ENCODE data around the gene NFYB. TPM values are rescaled to one million over a fixed set of nuclear protein-coding genes. Genes with fewer than 3 reads are reported as not detected.

Gene NFYB
- total RNA-seq, 3 donors from 2014 or later (not counting 1 experiment from before 2014, with no cell fraction given): 13.3 to 17.4 (median 13.6) TPM

- H3K27ac Mint-ChIP-seq: no peak overlapping the region
- Histone ChIP-seq H3K4me3 (ENCODE audit: low read length) (no peak overlapping the region), H3K9me3 (ENCODE audit: control insufficient read depth, insufficient read depth, low read length) (no peaks in the 10 kb centered on the region), H3K27me3 (ENCODE audit: control insufficient read depth, insufficient read depth, low read length) (no peaks in the 10 kb centered on the region), H3K4me1 (ENCODE audit: control insufficient read depth, insufficient read depth, low read length) (no peaks in the 10 kb centered on the region), H3K27ac (ENCODE audit: low read length) (no peak overlapping the region), H3K36me3 (ENCODE audit: control insufficient read depth, insufficient read depth, low read length) (peaks cover 45% of the 10 kb centered on the region)
- H3K4me3 Mint-ChIP-seq: no peak overlapping the region
- no peaks in the 10 kb centered on the region for H3K9me3 Mint-ChIP-seq
- intact Hi-C loops (cut with micrococcal nuclease): no loop called here
- H3K4me1 Mint-ChIP-seq: peaks cover 14 to 19% of the 10 kb centered on the region in 2 donors
- no peaks in the 10 kb centered on the region for H3K36me3 Mint-ChIP-seq
- no peak for TF ChIP-seq CTCF (IDR thresholded peaks at IDR 0.05)
- H3K27me3 Mint-ChIP-seq (ENCODE audit: low read depth in 2 of 2): no peaks in the 10 kb centered on the region
- ATAC-seq (no peak), DNase-seq (no peak)
- WGBS (ENCODE audit: insufficient coverage): 94% methylated on average over 1 of the region's 2 CpGs
Measured at GRCh38 chr12:104130760-104131159, 7.2 kb downstream of the NFYB start.

- H3K4me1 ChIP-seq (ENCODE audit: control insufficient read depth, insufficient read depth, low read length): no peaks in the 10 kb centered on the region
- TF ChIP-seq CTCF (IDR thresholded peaks at IDR 0.05): no peak
- no peak overlapping the region for H3K27ac ChIP-seq (ENCODE audit: low read length)
- ATAC-seq (no peak), DNase-seq (no peak)
- 96% methylated on average over 1 of the region's 3 CpGs for WGBS (ENCODE audit: insufficient coverage)
- Mint-ChIP-seq H3K9me3 (no peaks in the 10 kb centered on the region), H3K27ac (no peak overlapping the region), H3K27me3 (ENCODE audit: low read depth in 2 of 2) (no peaks in the 10 kb centered on the region), H3K36me3 (no peaks in the 10 kb centered on the region), H3K4me1 (peaks cover 6 to 12% of the 10 kb centered on the region in 2 donors), H3K4me3 (no peak overlapping the region)
- H3K9me3 ChIP-seq (ENCODE audit: control insufficient read depth, insufficient read depth, low read length): no peaks in the 10 kb centered on the region
- no peak overlapping the region for H3K4me3 ChIP-seq (ENCODE audit: low read length)
- intact Hi-C loops (cut with micrococcal nuclease): no loop called here
- peaks cover 68% of the 10 kb centered on the region for H3K36me3 ChIP-seq (ENCODE audit: control insufficient read depth, insufficient read depth, low read length)
- no peaks in the 10 kb centered on the region for H3K27me3 ChIP-seq (ENCODE audit: control insufficient read depth, insufficient read depth, low read length)
Measured at GRCh38 chr12:104126548-104126947, 11.5 kb downstream of the NFYB start.

DNA sequence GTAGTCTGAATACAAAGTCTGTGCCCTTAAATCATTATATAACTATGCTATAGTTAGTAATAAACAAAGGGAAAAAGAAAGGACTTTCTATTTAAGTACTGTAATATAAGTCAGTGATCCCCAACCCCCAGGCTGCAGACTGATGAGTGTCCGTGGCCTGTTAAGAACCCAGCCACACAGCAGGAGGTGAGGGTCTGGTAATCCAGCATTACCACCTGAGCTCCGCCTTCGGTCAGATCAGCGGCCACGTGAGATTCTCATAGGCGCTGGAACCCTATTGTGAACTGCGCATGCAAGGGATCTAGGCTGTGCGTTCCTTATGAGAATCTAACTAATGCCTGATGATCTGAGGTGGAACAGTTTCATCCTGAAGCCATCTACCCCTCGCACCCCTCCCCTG is 15.7 kb downstream of the NFYB start:
- Mint-ChIP-seq H3K27ac (no peak overlapping the region), H3K27me3 (ENCODE audit: low read depth in 2 of 2) (no peaks in the 10 kb centered on the region), H3K4me1 (no peaks in the 10 kb centered on the region), H3K9me3 (no peaks in the 10 kb centered on the region), H3K4me3 (no peak overlapping the region), H3K36me3 (peaks cover 7% of the 10 kb centered on the region)
- Histone ChIP-seq H3K27me3 (ENCODE audit: control insufficient read depth, insufficient read depth, low read length) (no peaks in the 10 kb centered on the region), H3K27ac (ENCODE audit: low read length) (no peak overlapping the region), H3K4me3 (ENCODE audit: low read length) (no peak overlapping the region), H3K4me1 (ENCODE audit: control insufficient read depth, insufficient read depth, low read length) (no peaks in the 10 kb centered on the region), H3K9me3 (ENCODE audit: control insufficient read depth, insufficient read depth, low read length) (no peaks in the 10 kb centered on the region), H3K36me3 (ENCODE audit: control insufficient read depth, insufficient read depth, low read length) (peaks cover 77% of the 10 kb centered on the region)
- TF ChIP-seq CTCF (IDR thresholded peaks at IDR 0.05): no peak
- no peak for ATAC-seq
- intact Hi-C loops (cut with micrococcal nuclease): no loop called here
- WGBS (ENCODE audit: insufficient coverage): 95% methylated on average over 9 of the region's 9 CpGs
- no peak for DNase-seq

DNA sequence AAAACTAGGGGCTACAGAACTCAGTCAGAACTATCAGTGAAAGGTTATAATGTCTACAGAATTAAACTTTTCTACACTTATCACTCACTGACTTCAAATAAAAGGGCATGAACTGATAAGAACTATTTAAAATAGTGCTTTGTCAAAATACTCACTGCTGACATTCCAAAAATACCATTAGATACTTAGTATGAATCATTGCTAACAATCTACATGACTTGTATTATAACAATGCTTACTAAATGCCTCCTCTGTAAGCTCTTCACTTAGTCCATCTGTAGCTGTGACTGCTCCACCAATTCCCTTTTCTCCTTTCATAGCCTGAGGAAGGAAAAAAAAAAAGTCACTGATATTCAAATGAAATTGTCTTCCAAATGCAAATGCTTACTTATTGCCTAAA is 17.0 kb downstream of the NFYB start:
- Mint-ChIP-seq H3K4me3 (no peak overlapping the region), H3K9me3 (no peaks in the 10 kb centered on the region), H3K27me3 (ENCODE audit: low read depth in 2 of 2) (no peaks in the 10 kb centered on the region), H3K36me3 (peaks cover 7% of the 10 kb centered on the region), H3K27ac (no peak overlapping the region), H3K4me1 (peaks cover 0 to under 1% of the 10 kb centered on the region in 2 donors)
- H3K27me3 ChIP-seq (ENCODE audit: control insufficient read depth, insufficient read depth, low read length): no peaks in the 10 kb centered on the region
- H3K4me1 ChIP-seq (ENCODE audit: control insufficient read depth, insufficient read depth, low read length): no peaks in the 10 kb centered on the region
- H3K36me3 ChIP-seq (ENCODE audit: control insufficient read depth, insufficient read depth, low read length): peaks cover 74% of the 10 kb centered on the region
- no peak for TF ChIP-seq CTCF (IDR thresholded peaks at IDR 0.05)
- H3K27ac ChIP-seq (ENCODE audit: low read length): no peak overlapping the region
- ATAC-seq: no peak
- intact Hi-C loops (cut with micrococcal nuclease): no loop called here
- no peak overlapping the region for H3K4me3 ChIP-seq (ENCODE audit: low read length)
- DNase-seq: no peak
- H3K9me3 ChIP-seq (ENCODE audit: control insufficient read depth, insufficient read depth, low read length): no peaks in the 10 kb centered on the region

All from natural killer cell (primary cell).